Glutamatergic neuron (in vitro differentiated cells): ENCODE results near the gene ANGPTL8. TPM values are rescaled to one million over a fixed set of nuclear protein-coding genes. Genes with fewer than 3 reads are reported as not detected.
A peak's percentile ranks its signal among the peaks of the same experiment; 100 is the strongest.

Experiments
- DNase-seq: peaks from one replicate; pipeline ENCODE4 v3.0.0; 2022
- H3K27ac Mint-ChIP-seq: one replicate; pipeline ENCODE4 v1.8.0; 2020; ENCODE audit warnings: mild to moderate bottlenecking, mixed read lengths, inconsistent platforms; ENCODE audit not compliant: unreplicated experiment
- H3K27me3 Mint-ChIP-seq: one replicate; pipeline ENCODE4 v1.8.0; 2020; ENCODE audit warnings: mild to moderate bottlenecking, moderate library complexity, mixed read lengths, inconsistent platforms; ENCODE audit not compliant: unreplicated experiment
- H3K36me3 Mint-ChIP-seq: one replicate; pipeline ENCODE4 v1.8.0; 2020; ENCODE audit warnings: mild to moderate bottlenecking, mixed read lengths, inconsistent platforms; ENCODE audit not compliant: unreplicated experiment
- H3K4me1 Mint-ChIP-seq: one replicate; pipeline ENCODE4 v1.8.0; 2020; ENCODE audit warnings: mild to moderate bottlenecking, low read depth, mixed read lengths, inconsistent platforms; ENCODE audit not compliant: unreplicated experiment
- H3K4me3 Mint-ChIP-seq: one replicate; pipeline ENCODE4 v1.8.0; 2020; ENCODE audit warnings: mild to moderate bottlenecking, mixed read lengths, inconsistent platforms; ENCODE audit not compliant: unreplicated experiment
- H3K9me3 Mint-ChIP-seq: one replicate; pipeline ENCODE4 v1.8.0; 2020; ENCODE audit warnings: mild to moderate bottlenecking, moderate library complexity, mixed read lengths, inconsistent platforms; ENCODE audit not compliant: unreplicated experiment
- total RNA-seq: library from RNA; stranded (reverse); fragmentation: NEBNext Ultra II Directional; extraction: Animal tissue kit (Norgen Biotek cat#: 25700); gene quantifications from one replicate; pipeline ENCODE4 v1.2.1, GENCODE V29; 2021; ENCODE audit not compliant: unreplicated experiment
- TF ChIP-seq, protein P1 (sequence below): fragments of 200-600 bp; sonication (generic); IDR thresholded peaks from one replicate; pipeline ENCODE4 v1.5.0; 2021; ENCODE audit not compliant: partially characterized antibody, unreplicated experiment

The ANGPTL8 gene
- total RNA-seq, 1 donor from 2014 or later, result not detected

DNA sequence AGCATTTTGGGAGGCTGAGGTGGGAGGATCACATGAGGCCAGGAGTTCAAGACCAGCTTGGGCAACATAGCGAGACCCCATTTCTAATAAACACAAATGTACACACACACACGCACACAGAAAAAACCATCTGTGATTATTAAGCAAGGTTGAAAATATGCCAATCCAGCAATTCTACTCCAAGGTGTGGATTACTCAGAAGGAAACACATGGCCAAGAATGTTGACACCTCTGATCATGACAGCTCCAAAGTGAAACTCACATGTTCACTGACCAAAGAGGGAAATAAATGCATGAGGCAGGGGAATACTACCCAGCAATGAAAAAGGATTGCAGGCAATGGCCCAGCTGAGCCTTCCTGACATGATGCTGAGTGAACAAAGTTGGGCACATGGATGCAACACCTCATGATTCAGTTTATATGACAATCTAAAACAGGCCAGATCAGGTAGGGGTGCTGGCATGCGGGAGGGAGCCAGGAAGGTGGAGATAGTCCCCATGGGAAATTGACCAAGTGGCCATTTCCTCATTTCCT lies 18.5 kb downstream of the ANGPTL8 start:
- H3K36me3 Mint-ChIP-seq, result no peaks in the 10 kb centered on the region
- H3K4me3 Mint-ChIP-seq, result no peak overlapping the region
- DNase-seq, result no peak
- TF ChIP-seq, protein P1, sequence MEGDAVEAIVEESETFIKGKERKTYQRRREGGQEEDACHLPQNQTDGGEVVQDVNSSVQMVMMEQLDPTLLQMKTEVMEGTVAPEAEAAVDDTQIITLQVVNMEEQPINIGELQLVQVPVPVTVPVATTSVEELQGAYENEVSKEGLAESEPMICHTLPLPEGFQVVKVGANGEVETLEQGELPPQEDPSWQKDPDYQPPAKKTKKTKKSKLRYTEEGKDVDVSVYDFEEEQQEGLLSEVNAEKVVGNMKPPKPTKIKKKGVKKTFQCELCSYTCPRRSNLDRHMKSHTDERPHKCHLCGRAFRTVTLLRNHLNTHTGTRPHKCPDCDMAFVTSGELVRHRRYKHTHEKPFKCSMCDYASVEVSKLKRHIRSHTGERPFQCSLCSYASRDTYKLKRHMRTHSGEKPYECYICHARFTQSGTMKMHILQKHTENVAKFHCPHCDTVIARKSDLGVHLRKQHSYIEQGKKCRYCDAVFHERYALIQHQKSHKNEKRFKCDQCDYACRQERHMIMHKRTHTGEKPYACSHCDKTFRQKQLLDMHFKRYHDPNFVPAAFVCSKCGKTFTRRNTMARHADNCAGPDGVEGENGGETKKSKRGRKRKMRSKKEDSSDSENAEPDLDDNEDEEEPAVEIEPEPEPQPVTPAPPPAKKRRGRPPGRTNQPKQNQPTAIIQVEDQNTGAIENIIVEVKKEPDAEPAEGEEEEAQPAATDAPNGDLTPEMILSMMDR, result no peak
- H3K27me3 Mint-ChIP-seq, result peaks cover 7% of the 10 kb centered on the region
- H3K4me1 Mint-ChIP-seq, result no peaks in the 10 kb centered on the region
- H3K27ac Mint-ChIP-seq, result no peak overlapping the region
- H3K9me3 Mint-ChIP-seq, result peaks cover 4% of the 10 kb centered on the region

DNA sequence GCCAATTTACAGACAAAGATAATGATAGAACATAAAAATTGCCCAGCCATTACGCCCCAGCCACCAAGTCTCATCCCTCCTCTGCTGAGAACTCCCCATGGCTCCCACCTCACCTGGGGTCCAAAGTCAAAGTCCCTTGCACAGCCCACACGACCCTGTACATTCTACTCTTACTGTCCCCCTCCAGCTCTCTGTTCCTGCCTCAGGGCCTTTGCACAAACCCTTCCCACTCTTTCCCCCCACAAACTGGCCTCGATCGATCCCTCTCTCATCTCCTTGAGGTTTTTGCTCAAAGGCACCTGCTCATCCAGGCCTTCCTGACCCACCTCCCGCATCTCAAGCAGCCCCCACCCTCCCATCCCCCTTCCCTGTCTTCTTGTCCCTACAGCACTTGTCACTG lies 21.6 kb downstream of the ANGPTL8 start:
- TF ChIP-seq, protein P1, result no peak
- no peak for DNase-seq
- Mint-ChIP-seq H3K4me1 (peaks cover 2% of the 10 kb centered on the region), H3K4me3 (peak overlapping the region; percentile 82), H3K9me3 (peaks cover 8% of the 10 kb centered on the region), H3K27ac (peak overlapping the region; percentile 94), H3K36me3 (no peaks in the 10 kb centered on the region), H3K27me3 (peaks cover 10% of the 10 kb centered on the region)

DNA sequence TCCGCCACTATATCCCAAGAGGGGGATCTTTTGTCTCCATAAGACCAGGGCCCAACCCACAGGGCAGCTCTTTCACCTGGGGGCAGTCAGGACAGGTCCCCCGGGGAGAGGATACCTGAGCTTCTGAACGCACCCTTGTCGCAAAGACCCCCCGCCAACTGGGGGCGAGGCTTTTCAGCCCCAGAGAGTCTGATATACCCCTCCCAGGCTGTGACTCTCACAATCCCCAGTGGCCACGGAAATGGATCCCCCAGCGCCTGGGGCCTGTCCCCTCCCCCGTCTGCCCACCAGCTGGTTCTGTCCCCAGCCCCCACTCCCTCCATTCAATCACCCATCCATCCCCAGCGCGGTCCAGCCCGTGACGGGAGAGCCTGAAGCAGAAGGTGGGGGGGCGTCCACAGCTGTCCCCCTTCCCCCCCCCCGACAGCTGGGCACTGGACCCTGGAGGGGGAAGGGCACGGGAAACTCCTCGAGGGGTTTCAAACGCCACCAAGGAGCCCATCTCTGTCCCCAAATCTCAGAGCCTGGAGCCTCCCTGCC lies 22.1 kb downstream of the ANGPTL8 start:
- Mint-ChIP-seq H3K4me3 (peak overlapping the region; percentile 82), H3K27me3 (peaks cover 10% of the 10 kb centered on the region), H3K9me3 (peaks cover 11% of the 10 kb centered on the region), H3K27ac (peak overlapping the region; percentile 94), H3K36me3 (no peaks in the 10 kb centered on the region), H3K4me1 (peaks cover 2% of the 10 kb centered on the region)
- peak; percentile 83 for DNase-seq
- TF ChIP-seq, protein P1, result no peak

DNA sequence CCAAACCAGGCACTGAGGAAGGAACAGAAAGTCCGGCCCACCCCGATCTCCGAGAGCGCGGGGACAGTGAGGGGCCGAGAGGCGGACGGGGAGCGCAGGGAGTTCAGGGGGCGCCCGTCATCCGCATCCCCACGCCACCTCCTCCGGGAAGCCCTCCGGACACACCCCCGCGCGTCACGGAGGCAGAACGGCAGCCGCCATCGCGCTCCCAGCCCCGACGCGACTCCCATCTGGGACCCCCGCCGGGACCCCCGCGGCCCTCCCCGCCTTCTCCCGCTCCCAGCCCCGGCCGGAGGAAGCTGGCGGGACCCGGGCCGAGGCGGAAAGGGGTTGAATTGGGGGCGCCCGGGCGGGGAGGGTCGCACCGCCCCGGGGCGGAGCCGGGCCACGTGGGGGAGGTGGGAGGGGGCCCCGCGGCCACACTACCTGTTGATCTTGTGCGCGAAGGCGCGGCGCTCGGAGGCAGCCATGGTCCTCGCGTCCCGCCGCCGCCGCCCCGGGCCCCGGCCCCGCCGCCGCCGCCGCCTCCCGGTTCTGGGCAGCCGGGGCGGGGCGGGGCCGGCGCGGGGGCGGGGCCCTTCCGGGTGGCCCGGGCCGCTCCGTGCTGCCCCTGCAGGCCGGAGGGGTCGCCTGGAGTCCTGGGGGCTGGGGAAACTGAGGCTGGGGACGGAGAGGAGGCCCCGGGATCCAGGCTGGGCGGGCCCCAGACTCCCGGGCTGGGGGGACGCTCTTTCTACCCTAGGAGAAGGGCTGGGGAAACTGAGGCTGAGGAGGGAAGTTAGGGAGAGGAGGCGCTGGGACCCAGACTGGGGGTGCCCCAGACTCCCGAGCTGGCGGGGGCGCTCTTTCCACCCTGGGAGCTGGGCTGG lies 22.8 kb downstream of the ANGPTL8 start, which contains the start of gene DOCK6:
Gene DOCK6 (minus strand): TSS at position 554 of the 869 bp plus-strand sequence. CDS start 84 bp downstream, at position 470.
- Mint-ChIP-seq H3K4me3 (peak within 1 kb of the TSS; percentile 82), H3K9me3 (peaks cover 11% of the 10 kb centered on the region), H3K27ac (peak within 1 kb of the TSS; percentile 94), H3K4me1 (peaks cover 2% of the 10 kb centered on the region), H3K27me3 (peaks cover 11% of the 10 kb centered on the region), H3K36me3 (no peaks in the 10 kb centered on the region)
- TF ChIP-seq, protein P1, result peak; percentile 30
- DNase-seq, result peak; percentile 81
